ENCODE measurements around the gene EIF4EBP2.
A peak's percentile ranks its signal among the peaks of the same experiment; 100 is the strongest.

Gene EIF4EBP2

GRCh38 chr10:70433581-70434280 is 29.8 kb downstream of the EIF4EBP2 start:
- no peak for DNase-seq

DNA sequence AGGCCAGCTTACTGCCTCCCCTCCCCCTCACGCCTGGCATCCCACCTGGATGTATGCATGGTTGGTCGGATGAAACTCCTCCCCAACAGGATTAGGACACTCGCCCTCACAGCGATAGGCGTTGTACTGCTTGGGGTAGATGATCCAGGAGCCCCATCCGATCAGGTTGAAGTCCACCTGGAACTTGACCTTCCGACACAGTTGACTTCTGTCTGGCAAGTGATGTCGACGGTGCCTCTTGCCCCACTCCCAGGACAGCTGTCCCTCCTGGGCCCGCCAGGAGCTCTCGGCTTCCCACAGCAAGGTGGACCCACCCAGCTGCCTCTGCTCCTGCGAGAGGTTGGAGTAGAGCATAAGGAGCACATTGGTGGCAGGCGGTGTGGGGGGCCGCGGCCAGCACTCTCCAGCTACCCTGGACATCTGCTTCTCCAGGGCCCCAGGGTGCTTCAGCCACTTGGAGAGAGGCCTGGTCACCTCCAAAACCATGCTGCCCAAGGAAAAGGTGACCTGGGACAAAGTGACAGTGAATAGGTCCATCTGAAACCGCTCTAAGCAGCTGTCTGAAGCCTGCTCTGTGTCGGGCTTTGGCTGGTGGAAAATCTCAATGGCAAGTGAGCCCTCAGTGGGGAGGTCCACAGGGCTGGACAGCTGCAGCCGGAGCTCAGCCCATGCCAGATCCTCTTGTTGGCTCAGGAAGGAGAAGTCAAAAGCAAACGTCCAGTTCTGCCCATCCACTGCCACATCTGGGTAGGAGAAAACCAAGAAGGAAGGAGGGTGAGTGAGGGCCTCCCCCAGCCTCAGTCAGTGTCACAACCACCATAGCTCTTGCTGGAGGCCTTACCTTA is 31.5 kb downstream of the EIF4EBP2 start:
- no peak for DNase-seq

- no peak for DNase-seq
These were observed 33.8 kb downstream of the EIF4EBP2 start for GRCh38 chr10:70437721-70438120.

DNA sequence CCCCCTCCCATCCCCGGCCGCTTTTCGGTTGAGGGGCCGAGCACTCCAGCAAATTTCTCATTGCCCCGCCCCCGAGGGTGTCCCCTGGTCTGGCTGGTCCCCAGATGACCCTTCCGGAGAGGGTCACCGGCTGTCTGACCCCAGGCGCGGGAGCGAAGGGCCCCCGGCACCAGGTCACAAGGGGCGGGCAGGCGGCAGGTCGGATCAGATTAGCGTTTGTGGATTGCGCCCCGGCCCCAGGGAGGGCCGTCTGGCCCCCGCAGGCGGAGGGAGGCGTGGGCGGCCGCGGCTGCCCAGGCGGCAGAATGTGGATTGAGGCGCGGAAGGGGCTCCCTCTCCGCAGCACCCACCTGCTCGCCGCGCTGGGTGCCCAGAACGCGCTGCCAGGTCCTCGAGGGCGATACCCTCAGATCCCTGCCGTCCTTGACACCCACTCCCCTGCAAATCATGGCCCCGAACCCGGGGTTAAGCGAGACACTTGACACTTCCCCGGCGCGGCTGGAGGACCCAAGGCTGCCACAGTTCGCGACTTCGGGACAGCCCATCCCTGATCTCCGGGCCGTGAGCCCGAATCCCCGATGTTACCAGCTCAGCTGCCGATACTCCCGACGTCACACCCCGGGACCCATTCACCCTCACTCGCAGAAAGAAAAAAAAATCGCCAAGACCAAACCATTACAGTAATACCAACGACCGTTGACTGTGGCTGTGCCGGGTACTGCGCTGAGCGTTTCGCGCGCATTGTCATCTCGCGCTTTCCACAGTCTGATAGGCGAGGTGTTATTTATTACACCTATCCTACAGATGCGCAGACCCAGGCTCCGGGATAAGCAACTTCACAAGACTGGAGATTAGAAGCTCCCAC is 36.6 kb downstream of the EIF4EBP2 start:
- DNase-seq, result no peak

GRCh38 chr10:70441161-70441894 is 37.4 kb downstream of the EIF4EBP2 start, which contains the start of gene NODAL:
NODAL (minus strand) TSS chr10:70441681; CDS start chr10:70441667, 14 bp downstream.
- no peak for DNase-seq

DNA sequence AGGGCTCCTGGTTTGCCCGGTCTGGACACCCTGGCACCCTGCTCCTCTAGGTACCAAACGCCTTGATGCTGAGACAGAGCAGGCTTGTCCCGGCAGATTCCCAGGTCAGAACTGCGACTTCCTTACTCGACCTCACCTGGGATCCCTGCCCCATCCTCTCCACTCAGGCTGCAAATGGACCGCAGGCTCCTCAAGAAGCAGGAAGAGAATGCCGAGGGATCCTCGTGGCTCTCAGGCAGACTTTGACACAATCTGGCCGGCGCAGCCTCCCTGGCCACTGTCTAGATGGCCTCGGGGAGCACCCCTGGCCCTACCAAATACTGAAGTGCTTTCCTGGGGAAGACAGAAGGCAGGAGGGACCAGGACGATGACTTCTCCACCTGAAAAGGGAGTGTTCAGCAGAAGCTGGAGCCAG is 38.0 kb downstream of the EIF4EBP2 start:
- DNase-seq, result no peak

GRCh38 chr10:70442332-70442988 is 38.5 kb downstream of the EIF4EBP2 start:
- no peak for DNase-seq

DNA sequence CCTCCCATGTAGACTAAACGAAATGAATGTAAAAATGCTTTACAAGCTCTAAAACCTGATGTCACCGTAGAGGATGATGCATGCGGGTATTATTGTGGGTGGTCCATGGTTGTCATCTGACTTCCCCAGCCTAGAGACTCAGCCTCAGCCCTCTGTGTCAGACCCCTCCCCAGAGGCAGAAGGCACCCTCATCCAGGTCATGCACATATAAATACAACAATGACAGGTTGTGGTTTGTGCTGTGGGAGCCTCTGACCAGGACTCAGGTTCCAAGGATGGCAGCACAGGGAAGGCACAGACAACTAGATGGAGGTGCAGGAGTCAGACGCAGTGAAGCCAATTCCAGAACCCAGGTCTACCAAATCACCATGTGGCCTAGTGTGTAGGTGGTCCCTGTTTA is 40.8 kb downstream of the EIF4EBP2 start:
- DNase-seq, result no peak

GRCh38 chr10:70445718-70446657 is 42.0 kb downstream of the EIF4EBP2 start:
- no peak for DNase-seq

GRCh38 chr10:70448236-70448635 is 44.3 kb downstream of the EIF4EBP2 start:
- DNase-seq, result no peak

- DNase-seq, result no peak
These were observed 51.3 kb downstream of the EIF4EBP2 start for GRCh38 chr10:70455213-70455630.

DNA sequence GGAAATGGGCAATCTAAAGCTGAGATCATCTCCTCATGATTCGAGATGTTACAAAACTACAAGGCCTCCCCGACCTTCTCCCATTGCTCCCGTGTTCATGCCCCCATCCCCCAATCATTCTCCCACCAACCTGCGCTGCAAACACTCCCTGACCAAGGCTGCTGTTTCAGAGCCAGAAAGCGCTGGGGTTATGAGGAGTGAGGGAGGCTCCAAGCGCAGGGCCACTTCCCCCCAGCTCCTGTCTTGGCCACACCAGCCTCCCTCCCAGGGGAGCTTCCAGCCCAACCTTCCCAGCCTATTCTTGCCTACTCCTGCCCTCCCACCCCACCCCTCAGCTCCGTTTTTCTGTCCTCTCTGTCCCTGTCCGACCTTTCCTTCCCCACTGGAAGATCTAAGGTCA is 52.2 kb downstream of the EIF4EBP2 start:
- DNase-seq, result no peak

DNA sequence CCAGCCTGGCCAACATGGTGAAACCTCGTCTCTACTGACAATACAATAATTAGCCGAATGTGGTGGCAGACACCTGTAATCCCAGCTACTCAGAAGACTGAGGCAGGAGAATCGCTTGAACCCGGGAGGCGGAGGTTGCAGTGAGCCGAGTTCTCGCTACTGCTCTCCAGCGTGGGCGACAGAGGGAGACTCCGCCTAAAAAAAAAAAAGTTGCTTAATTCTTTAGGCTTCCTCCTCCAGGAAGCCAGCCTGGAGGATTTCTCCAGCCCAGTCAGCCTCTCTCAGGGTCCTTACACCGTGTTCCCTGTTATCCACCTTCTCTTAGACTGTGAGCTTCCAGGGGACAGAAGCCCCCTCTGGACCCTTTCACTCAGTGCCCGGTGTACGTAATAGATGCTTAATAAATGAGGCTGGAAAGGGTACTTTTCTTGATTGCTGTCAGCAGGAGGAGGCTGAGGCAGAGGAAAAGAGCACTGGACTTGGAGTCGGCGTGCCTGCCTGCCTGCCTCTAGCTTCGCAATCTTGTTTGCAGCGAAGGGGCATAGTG is 53.9 kb downstream of the EIF4EBP2 start:
- no peak for DNase-seq

GRCh38 chr10:70458329-70459060 is 54.5 kb downstream of the EIF4EBP2 start:
- peak; percentile 19 for DNase-seq

- no peak for DNase-seq
These were observed 55.3 kb downstream of the EIF4EBP2 start for GRCh38 chr10:70459061-70459773.

- no peak for DNase-seq
These were observed 56.0 kb downstream of the EIF4EBP2 start for GRCh38 chr10:70459774-70460490.

DNA sequence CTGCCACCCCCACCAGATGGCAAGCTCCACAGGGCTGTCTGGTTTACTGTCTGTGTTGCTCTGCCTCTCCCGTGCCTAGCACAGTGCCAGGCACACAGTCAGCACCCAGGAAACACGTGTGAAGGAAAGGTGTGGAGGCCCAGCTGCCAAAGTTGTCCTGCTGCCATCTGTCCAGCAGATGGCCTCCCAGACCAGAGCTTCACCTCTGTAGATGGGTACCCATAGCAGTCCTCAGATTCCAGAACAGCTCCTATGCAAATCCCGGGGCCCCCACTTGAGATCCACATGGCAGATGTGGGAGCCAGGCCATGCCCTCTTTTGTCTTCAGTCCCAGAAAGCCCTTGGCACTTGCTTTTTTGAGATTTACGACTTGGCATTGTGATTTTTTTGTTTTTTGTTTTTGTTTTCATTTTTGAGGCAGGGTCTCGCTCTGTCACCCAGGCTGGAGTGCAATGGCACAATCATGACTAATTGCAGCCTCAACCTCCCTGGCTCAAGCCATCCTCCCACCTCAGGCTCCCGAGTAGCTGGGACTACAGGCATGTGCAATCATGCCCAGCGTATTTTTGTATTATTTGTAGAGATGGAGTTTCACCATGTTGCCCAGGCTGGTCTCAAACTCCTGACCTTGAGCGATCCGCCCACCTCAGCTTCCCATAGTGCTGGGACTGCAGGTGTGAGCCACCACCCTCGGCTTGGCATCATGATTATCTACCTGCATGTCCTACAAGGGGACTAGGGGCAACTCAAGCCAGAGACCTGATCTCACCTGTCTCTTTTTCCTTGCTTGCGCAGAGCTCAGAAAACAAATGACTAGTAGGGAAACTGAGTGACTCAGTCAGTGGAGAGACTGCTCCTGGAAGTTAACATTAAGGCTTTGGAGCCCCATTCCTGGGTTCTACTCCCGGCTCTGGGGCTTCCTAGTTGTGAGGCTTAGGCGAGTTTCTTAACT is 57.7 kb downstream of the EIF4EBP2 start:
- DNase-seq, result peak; percentile 41
